ENCODE measurements around the gene KDM2B. TPM values are rescaled to one million over a fixed set of nuclear protein-coding genes. Genes with fewer than 3 reads are reported as not detected.

The KDM2B gene
- total and polyA plus RNA-seq, 2 experiments from 2014 or later, result 59.4 to 161 TPM

GRCh38 chr12:121507245-121507644 lies 73.6 kb downstream of the KDM2B start:
- H3K27ac Mint-ChIP-seq, result no peak overlapping the region
- no peak for ATAC-seq

More at GRCh38 chr12:121507245-121507644, 73.6 kb downstream of the KDM2B start:
- H3F3A ChIP-seq (replicated peaks; ENCODE audit: low read depth), result 0 out of 2 replicates have a peak, but pooled peaks cover 15% of the 10 kb centered on the region
- peaks cover 14% of the 10 kb centered on the region for H3K27me3 Mint-ChIP-seq (ENCODE audit: insufficient read depth, low read depth, poor library complexity)
- H3K9me3 Mint-ChIP-seq, result no peaks in the 10 kb centered on the region
- H3K4me1 ChIP-seq (ENCODE audit: insufficient read depth), result no peaks in the 10 kb centered on the region
- no peaks in the 10 kb centered on the region; the same call in 2 of the 3 replicates for H3K4me1 Mint-ChIP-seq
- no peak overlapping the region for H3K27ac ChIP-seq (ENCODE audit: low read depth)
- peaks cover 27% of the 10 kb centered on the region; the same call in 1 of the 2 replicates for H3K79me2 ChIP-seq (replicated peaks; ENCODE audit: insufficient read depth)
- H3K36me3 ChIP-seq (ENCODE audit: insufficient read depth), result peaks cover 10% of the 10 kb centered on the region
- H3K27me3 ChIP-seq (ENCODE audit: insufficient read depth), result no peaks in the 10 kb centered on the region
- no peak overlapping the region for H3K4me3 ChIP-seq
- H2AFZ ChIP-seq, result no peak overlapping the region
- H4K20me1 ChIP-seq (replicated peaks; ENCODE audit: insufficient read depth), result peaks cover 14% of the 10 kb centered on the region; the same call in 1 of the 2 replicates
- peaks cover 81% of the 10 kb centered on the region for H3K36me3 Mint-ChIP-seq (ENCODE audit: low read depth)
- no peak for TF ChIP-seq EZH2phosphoT487 (IDR thresholded peaks at IDR 0.05; ENCODE audit: unreplicated experiment)
- TF ChIP-seq JUNB (IDR thresholded peaks at IDR 0.05; ENCODE audit: unreplicated experiment), result no peak
- TF ChIP-seq ZNF114 (CRISPR knock-in tag; IDR thresholded peaks at IDR 0.05), result no peak
- no peak for TF ChIP-seq NANOG (IDR thresholded peaks at IDR 0.05; ENCODE audit: borderline replicate concordance)
- TF ChIP-seq STAT1 (IDR thresholded peaks at IDR 0.05; ENCODE audit: unreplicated experiment), result no peak
- TF ChIP-seq EZH2 (IDR thresholded peaks at IDR 0.05; ENCODE audit: low read depth, unreplicated experiment), result no peak
- no peak for TF ChIP-seq ZNF331 (CRISPR knock-in tag; IDR thresholded peaks at IDR 0.05; ENCODE audit: low read depth)
- no peak for TF ChIP-seq CREB1 (CRISPR knock-in tag; IDR thresholded peaks at IDR 0.05; ENCODE audit: low read depth)
- TF ChIP-seq ZNF462 (CRISPR knock-in tag; IDR thresholded peaks at IDR 0.05), result no peak
- TF ChIP-seq POLR2AphosphoS5 (IDR thresholded peaks at IDR 0.05; ENCODE audit: low read depth), result no peak
- no peaks in the 10 kb centered on the region for H3K9me2 ChIP-seq (ENCODE audit: insufficient read depth)
- no peak for DNase-seq (ENCODE audit: low spot score)
- no peak overlapping the region for H3K4me2 ChIP-seq
- no peak overlapping the region for H3K4me3 Mint-ChIP-seq

Data from GM23338 (cell line).